ENCODE measurements around the gene TNFRSF4.
"Not testable (repeated sequence)": the region's sequence is repeated elsewhere in the genome, so short reads cannot be mapped to it uniquely, and the experiment has no call there.

The TNFRSF4 gene

DNA sequence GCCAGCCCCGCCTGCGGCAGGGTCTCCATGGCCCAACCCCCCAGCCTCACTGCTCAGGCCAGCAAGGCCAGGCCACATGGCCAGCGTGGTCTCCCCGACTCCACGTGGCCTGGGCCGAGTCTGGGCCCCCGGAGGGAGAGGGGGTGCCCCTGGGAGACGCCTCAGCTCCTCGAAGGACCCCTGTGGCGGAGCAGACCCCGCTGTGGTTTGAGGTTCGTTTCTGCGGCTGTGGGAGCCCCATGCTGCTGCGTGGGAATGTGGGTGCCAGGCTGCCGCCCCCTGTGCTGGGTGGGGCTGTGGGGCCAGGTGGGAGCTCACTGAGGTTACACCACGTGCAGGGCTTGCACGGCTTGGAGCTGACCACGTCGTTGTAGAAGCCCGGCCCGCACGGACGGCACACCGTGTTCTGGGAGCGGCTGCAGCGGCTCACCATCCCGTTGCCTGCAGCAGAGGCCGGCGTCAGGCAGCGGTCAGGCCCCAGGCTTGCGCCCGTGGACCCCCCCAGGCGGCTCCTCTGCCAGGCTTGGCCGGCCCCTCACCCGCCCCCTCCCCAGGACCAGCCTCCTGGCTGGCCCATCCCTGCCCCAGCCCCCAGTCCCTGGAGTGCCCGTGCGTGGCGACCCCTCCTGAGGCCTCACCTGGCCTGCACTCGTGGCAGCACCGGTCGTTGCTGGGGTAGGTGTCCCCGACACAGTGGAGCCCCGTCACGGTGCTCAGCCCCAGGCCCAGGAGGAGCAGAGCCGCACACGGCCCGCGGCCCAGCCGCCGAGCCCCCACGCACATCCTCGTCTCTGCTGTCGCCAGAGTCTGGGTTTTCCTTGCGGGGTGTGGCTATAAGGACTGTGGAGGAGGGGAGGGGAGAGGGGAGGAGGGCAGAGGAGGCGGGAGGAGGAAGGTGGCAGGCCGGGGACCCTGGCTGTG is at the start of gene TNFRSF4:
Gene TNFRSF4, minus strand, starts transcription at position 809 of the 921 bp plus-strand sequence. Its CDS starts 26 bp downstream, at position 783.
- DNase-seq (ENCODE audit: low spot score) = no peak

DNA sequence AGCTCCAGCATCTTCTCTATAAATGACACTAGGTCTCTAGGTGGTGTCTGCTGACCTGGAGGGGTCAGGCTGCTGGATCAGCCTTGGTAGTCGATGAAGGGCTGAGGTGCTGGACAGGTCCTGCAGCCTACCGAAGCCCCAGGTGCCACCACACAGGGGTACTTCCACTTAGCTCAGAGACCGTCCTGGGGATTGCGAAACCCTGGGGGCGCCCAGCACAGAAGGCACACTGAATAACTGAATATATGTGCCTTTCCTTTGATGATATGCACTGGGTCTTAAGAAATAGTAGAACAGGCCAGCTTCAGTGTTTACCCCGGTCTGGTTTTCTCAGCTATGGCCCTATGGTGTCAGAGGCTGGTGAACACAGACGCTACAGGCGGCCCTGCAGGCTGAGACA is 48.8 kb upstream of the TNFRSF4 start:
- DNase-seq (ENCODE audit: low spot score) = no peak

DNA sequence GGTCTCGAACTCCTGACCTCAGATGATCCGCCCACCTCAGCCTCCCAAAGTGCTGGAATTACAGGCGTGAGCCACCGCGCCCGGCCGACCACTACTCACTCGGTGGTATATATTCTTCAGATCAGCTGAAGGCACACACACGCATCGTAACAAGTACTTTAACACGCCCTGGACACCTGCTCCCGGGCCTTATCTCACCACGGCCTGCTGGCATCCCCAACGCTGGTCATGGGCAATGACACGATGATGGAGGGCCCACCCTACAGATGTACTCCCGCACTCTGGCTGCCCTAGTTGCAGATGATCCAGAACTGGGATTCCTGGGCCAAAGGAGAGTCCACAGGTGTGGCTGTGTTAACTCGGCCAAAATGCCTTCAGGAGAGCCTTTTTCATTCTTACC is 48.1 kb upstream of the TNFRSF4 start:
- no peak for DNase-seq (ENCODE audit: low spot score)

DNA sequence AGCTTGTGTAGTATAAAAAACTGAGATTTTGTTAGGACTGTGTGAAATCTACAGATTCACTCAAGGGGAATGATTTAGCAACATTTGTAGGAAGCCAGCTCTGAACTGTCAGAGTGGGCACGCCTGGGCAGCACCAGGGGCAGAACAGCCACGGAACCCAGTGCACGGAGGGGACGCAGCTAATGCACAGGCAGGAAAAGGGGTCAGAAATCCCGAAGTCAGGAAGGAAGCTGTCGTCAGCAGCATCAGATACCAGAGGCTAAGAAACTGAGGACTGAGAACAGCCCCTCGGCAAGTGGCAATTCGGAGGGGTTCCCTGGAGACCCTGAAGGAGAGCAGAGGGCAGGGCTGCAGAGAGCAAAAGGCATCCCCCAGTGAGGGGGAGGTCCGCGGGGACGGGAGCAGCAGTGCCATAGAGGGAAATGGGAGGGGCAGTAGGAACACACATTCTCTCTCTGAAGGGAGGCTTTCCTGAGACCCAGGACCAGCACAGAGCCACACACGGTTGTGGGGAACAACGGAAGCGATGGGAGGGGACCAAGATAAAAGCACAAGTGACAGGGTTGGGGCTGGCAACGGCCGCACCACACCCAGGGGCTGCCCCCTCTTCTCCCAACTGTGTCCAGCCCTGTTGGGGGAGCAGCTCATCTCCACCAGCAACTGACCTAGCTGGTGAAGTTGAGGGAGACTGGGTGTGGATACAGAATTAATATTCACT is 47.0 kb upstream of the TNFRSF4 start:
- no peak for DNase-seq (ENCODE audit: low spot score)

DNA sequence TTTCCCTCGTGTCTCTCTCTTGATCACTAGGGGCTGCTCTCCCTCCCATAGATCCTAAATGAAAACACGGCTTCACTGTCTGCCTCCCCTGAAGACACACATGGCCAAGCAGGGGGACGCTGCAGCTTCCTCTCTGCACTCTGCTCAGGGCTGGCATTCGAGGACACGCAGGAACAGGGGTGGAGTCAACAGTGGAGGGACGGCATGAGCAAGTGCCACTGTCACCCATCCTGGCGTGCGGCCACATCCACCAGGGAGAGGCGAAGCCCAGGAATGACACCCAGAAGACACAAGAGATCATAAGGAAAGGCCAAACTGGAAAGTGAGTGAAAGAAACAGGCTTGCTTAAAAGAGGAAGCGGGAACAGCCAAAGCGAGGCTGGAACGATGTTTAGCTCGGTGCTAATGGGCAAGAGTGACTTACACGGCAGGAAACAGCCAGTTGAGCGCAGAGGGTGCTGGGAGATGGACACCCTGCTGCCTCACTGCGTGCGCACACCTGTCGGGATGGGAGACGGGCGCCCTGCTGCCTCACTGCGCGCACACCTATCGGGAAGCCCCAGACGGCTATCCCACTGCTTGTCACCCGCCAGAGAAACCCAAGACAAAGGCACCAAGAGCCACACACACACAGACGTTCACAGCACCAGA is 46.1 kb upstream of the TNFRSF4 start:
- DNase-seq (ENCODE audit: low spot score) = no peak

DNA sequence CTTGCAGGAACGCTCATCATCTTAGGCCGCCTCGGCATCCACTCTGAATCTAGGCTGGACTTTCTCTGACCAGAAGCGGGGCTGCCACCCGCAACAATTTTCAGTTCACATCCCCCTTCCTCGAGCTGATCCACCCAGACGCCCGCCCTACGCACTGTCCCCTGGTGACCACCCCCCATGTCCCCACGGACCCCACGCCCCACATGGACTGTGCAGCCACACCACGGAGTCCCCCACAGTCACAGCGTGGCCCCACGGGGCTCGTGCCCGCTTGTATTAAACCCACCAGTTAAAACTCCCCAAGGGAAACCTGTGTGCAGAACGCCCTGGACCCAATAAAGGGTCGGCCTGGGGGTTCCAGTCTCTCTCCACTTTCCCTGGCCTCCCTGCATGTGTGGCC is 45.6 kb upstream of the TNFRSF4 start:
- no peak for DNase-seq (ENCODE audit: low spot score)

DNA sequence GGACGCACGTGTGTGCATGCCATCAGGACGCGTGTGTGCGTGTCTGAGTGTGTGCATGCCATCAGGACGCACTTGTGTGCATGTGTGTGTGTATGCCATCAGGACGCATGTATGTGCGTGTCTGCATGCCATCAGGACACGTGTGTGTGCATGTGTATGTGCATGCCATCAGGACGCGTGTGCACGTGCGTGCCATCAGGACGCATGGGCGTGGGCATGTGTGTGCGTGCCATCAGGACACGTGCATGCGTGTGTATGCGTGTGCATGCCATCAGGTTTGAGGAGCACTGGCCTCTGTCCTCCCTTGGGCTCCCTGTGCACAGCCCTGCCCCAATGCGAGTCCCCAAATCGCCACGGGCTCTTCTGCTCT is 45.2 kb upstream of the TNFRSF4 start:
- no peak for DNase-seq (ENCODE audit: low spot score)

DNA sequence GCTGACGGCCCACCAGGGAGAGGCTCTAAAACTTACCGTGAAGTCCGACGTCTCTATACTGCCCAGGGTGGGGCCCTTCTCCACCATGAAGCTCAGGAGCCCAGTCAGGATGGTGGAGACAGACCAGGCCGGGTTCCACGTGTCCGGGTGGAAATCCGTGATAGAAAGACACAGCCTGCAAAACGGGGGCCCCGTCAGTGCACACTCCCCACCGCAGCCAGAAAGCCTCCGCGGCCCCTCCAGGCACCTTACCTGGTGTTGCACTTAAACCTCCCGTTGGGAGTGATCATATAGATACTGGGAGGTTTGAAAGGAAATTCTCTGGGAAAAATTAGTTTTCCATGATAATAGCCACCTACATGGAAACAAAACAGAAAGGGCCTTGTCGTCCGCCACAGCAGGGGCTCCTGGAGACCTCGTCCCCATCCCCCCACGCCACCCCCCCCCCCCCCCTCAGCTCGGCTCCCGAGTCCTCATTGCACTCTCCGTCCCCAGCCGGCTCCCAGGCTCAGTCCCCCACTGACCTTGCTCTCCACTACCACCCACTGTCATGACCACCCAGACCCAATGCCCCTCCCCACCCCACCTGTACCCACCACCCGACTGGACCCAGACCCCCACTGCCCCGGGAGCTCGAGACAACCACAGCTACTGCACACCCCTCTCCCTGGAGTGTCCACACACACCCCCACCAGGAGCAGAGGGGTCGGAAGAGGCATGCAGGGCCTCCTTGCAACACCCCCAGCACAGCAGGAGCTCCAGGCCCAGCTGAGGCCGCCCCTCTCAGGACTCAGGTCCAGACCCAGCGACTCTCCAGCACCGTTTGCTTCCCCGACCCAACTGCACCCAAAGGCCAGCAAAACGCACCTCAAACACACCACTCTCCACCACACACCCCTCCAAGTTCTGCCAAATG is 43.3 kb upstream of the TNFRSF4 start:
- DNase-seq (ENCODE audit: low spot score) = no peak

DNA sequence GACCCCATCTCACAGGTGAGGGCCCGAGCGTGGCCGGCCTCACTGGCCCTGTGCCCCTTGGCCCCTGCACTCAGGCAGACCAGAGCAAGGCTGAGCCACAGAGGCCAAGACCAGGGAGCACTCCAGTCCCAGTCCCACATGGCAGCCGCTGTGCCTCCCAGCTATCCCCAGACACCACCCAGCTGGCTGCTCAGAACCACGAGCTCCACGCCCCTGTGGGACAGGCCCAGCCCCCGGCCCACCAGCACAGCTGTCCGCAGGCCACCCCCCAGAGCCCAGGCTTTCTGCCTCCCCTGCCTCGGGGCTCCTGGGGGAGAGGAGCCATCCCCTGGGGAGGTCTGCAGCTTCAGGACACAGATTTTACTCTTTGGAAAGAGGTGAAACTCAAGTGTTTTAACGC is 41.7 kb upstream of the TNFRSF4 start:
- no peak for DNase-seq (ENCODE audit: low spot score)

DNA sequence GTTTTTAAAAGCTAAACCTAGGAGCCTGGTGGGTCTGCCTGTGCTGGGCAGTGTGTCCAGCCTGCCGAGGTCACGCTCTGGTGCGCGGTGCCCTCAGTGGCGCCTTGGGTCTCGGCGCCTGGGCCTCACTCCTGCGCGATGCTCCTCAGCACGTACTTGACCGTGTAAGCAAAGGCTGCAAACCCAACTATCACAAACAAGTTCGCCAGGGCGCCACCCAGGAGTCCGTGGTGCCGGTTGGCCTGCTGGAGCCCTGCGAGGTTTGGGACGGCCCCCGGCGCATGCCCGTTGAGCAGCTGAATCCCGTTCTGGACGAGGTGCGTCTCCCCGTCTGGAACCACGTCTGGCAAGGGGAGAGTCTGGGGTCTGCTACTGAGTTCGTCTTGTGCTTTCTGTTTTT is 41.1 kb upstream of the TNFRSF4 start:
- DNase-seq (ENCODE audit: low spot score) = no peak

DNA sequence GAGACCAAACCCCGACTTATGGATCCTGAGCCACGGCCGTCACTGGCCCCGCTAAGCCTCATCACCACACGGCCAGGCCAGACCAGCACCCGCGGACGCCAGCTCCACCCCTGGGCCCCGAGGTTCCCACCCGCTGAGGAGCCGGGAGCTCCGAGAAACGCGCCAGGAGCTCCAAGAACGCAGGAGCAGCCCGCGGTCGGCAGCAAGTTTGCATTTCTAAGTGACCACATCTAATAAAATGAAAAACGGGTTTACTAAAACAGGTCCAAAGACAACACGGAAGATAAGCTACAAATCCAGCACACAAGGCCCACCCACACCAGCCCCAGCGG is 40.7 kb upstream of the TNFRSF4 start:
- DNase-seq (ENCODE audit: low spot score) = no peak

DNA sequence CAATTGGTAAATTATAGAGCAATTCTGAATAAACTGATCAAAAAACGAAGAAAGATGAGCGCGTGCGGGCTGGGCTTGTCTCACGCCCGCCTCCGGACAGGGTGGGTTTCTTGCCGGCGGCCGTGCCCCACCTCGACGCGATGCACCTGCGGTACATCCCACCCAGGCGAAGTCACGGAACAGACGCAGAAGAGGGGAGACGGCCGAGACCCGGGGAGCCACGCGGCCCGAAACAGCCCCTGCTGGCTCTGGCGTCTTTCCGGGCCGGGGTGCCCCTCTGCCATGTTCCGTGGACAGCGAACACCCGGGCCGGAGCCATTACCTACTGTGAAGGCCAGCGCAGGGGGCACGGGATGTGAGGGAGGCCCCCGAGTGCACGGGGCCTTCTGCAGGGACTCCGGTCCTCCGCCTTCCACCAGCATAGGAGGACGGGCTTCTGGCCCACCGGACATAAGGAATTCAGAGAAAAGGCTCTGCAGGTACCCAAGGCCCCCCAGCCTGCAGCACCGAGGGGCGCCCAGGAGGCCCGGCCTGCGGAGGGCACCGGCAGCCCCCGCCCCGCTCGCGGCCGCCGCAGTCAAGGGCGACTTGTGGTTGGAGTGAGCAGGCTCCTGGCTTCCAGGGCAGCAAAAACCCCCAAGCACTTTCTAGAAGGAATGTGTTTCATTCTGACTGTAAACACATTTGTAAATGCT is 40.2 kb upstream of the TNFRSF4 start:
- no peak for DNase-seq (ENCODE audit: low spot score)

DNA sequence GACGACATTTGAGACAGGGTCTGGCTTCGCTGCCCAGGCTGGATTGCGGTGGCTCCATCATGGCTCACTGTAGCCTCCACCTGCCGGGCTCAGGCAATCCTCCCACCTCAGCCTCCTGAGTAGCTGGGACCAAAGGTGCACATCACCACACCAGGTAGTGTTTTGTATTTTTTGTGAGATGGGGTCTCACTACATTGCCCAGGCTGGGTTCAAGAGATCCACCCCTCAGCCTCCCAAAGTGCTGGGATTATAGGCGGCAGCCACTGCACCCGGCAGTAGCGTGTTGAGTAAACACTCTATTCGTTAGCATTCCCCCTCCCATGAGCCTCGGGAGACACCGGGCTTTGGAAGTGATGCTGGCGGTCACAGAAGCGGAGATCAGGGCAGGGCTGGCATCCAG is 39.4 kb upstream of the TNFRSF4 start:
- no peak for DNase-seq (ENCODE audit: low spot score)

DNA sequence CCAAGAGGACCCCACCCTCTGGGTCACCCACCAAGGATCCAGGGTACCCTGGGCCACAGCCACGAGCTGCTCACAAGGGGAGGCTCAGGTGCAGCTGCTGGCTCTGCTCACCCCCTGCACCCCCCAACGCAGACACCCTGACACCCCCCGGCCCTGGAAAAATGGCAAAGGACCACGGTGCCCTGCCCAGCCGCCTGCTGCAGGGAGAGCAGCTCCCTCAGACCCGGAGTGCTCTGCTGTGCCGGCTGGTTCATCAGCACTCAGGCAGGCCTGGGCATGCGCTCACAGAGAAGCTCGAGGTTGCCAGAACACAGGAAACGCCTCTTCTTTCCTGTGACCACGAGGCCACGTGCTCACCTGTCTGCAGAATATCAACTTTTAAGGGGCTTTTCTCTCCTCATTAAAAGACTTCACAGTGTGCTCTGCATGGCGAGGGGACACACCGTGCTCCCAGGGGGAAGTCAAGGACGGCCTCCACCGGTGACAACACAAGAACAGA is 36.9 kb upstream of the TNFRSF4 start:
- no peak for DNase-seq (ENCODE audit: low spot score)

DNA sequence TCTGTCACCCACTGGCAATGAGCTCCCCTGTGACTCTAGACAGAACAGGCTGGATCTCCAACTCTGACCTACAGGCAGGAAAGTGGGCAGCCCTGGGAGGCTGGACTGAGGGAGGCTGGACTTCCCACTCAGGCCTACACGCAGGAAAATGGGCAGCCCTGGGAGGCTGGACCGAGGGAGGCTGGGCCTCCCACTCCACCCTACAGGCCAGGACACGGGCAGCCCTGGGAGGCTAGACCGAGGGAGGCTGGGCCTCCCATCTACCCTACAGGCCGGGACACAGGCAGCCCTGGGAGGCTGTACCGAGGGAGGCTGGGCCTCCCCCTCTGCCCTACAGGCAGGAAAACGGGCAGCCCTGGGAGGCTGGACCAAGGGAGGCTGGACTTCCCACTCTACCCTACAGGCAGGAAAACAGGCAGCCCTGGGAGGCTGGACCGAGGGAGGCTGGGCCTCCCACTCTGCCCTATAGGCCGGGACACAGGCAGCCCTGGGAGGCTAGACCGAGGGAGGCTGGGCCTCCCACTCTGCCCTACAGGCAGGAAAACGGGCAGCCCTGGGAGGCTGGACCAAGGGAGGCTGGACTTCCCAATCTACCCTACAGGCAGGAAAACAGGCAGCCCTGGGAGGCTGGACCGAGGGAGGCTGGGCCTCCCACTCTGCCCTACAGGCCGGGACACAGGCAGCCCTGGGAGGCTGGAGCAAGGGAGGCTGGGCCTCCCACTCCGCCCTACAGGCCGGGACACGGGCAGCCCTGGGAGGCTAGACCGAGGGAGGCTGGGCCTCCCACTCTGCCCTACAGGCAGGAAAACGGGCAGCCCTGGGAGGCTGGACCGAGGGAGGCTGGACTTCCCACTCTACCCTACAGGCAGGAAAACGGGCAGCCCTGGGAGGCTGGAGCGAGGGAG is 34.3 kb upstream of the TNFRSF4 start:
- not testable (repeated sequence) for DNase-seq (ENCODE audit: low spot score)

DNA sequence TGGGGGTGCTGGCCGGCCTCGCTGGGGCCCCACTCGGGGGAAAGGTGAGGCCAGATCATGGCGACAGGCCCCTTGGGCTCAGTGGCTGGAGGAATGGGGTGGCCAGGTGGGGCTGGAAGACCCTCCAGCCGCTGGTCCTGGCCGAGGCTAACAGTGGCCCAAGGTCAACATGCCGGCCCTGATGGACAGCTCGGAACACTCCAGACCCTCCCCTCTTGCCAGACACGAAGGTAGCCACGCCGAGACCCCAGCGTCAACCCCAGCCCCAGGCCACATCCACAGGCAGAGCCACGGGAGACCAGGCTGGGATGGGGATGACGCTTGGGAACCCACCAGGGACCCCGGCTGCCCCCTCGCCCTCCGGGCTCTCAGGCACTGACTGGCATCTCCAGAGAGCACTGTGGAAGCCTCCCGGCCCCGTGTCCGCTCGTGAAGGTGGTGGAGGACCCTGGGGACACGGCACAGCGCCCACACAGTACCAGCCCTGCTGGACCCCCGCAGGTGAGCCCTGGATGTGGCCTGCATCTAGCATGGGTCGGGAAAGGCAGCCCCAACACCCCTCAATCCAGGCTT is 33.5 kb upstream of the TNFRSF4 start:
- DNase-seq (ENCODE audit: low spot score) = no peak

DNA sequence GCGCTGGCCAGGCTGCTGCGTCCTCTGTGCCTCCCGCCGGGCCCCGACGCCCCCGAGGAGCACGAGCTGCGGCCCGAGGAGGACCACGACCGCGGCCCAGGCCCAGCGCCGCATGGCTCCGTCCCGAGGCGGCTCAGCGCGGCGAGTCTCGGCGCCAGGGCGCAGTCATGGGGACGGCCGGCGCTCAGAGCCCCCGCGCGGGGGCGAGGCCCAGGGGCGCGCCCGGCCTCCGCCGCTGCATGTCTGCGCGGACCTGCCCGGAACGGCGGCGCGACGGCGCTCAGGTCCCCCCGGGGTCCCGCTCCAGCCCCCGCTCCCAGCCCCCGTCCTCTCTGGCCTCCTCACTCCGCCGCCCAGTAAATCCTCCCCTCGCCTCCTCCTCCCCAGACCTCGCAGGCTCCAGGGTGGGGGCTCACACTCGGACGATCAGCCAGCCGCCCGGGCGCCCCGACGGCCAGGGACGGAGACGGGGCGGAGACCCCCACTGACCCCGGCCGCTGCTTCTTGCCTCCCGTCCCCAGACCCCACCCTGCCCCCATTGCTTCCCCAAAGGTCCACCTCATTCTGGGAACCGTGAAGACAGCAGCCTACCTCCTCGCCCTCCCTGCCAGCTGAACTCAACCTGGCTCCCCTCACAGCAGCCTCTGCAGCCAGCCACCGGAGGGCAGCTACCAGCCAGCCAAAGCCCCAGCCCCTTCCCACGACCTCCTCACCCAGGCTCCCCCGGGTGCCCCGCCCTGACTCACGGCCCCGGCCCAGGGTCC is 32.8 kb upstream of the TNFRSF4 start, which contains the start of gene C1QTNF12:
Gene C1QTNF12, minus strand, starts transcription at position 146 of the 764 bp plus-strand sequence. Its CDS starts 32 bp downstream, at position 114.
- DNase-seq (ENCODE audit: low spot score) = no peak

DNA sequence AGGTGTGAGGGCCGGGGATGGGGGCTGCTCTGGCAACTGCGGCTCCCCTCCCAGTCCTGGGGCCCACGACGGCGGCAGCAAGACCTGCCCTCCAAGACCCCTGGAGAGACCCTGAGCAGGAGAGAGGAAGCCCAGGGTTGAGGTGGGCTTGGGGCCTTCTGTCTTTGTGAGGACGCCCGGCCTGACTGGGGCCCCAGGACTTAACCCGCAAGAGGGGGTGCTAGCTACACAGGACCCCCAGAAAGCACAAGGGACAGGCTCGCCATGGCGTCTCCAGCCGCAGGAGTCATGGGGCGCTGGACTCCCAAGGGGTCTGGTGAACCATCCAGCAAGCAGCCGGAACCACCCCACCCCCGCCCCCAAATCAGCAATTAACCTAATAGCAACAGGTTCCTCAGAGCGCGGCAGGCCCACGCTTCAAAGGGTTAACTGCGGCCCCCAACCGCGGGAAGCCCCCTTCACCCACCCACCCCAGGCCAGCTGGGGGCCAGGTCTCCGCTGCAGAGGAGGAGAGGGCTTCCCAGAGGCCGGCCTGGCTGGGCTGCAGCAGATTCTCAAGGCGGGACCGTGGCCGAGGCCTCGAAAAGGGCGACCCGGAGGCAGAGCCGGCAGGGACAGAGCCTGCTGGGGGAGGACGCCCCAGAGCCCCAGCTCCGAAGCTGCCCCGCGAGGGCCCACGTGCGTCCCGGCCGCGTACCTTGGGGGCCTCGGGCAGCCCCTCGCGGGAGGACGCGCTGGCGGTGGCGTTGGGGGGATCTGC is 32.0 kb upstream of the TNFRSF4 start:
- no peak for DNase-seq (ENCODE audit: low spot score)

Data from putamen (tissue), 1 donor.